Measurements from ENCODE around the gene SLX4. TPM values are rescaled to one million over a fixed set of nuclear protein-coding genes. Genes with fewer than 3 reads are reported as not detected.

Gene SLX4
- polyA plus RNA-seq, 2 of the 4 experiments (the other 2 are of a cell fraction): 3.0 to 5.0 TPM

- ChIA-PET POLR2A (no interaction called here), CTCF (interaction anchor here (1.1 kb wide), 1 partner anchor 23 kb away, joined by 5 read pairs; no protein-coding TSS in a partner anchor)
- Histone ChIP-seq H3K4me3 (no peak overlapping the region), H3K27ac (no peak overlapping the region), H3K9me3 (no peaks in the 10 kb centered on the region), H3K4me1 (no peaks in the 10 kb centered on the region), H3K4me2 (no peak overlapping the region)
- TF ChIP-seq MAX (IDR thresholded peaks at IDR 0.05): no peak
- TF ChIP-seq HMGXB4 (CRISPR knock-in tag; IDR thresholded peaks at IDR 0.05; ENCODE audit: borderline replicate concordance): no peak
- TF ChIP-seq CBX8 (IDR thresholded peaks at IDR 0.05): no peak
- TF ChIP-seq SREBF2 (IDR thresholded peaks at IDR 0.05): no peak
- TF ChIP-seq NR3C1 (IDR thresholded peaks at IDR 0.05): no peak
- no peak for TF ChIP-seq HDAC2 (IDR thresholded peaks at IDR 0.05)
- TF ChIP-seq CBX2 (IDR thresholded peaks at IDR 0.05; ENCODE audit: borderline replicate concordance, low read depth): no peak
- TF ChIP-seq HOXA7 (CRISPR knock-in tag; IDR thresholded peaks at IDR 0.05): no peak
- TF ChIP-seq FOXS1 (CRISPR knock-in tag; IDR thresholded peaks at IDR 0.05): no peak
- no peak for TF ChIP-seq MYC (IDR thresholded peaks at IDR 0.05; ENCODE audit: borderline replicate concordance, low read length)
- TF ChIP-seq CHD2 (IDR thresholded peaks at IDR 0.05; ENCODE audit: low read length, partially characterized antibody): no peak
- TF ChIP-seq MAZ (IDR thresholded peaks at IDR 0.05; ENCODE audit: borderline replicate concordance, low read depth, low read length): no peak
- no peak for TF ChIP-seq JUNB (IDR thresholded peaks at IDR 0.05)
- no peak for TF ChIP-seq ZC3H11A (IDR thresholded peaks at IDR 0.05)
- FAIRE-seq: no peak
- DNase-seq (ENCODE audit: low read depth in 1 of 2, low spot score in 1 of 2): no peak
- WGBS (ENCODE audit: missing lambda C conversion rate): 92% methylated on average over 12 of the region's 12 CpGs
- no peak for ATAC-seq
Observed at GRCh38 chr16:3592559-3592958, 18.8 kb downstream of the SLX4 start.

GRCh38 chr16:3591991-3592390 is 19.4 kb downstream of the SLX4 start:
- ATAC-seq: no peak
- 91% methylated on average over 6 of the region's 6 CpGs for WGBS (ENCODE audit: missing lambda C conversion rate)
- H3K4me2 ChIP-seq: no peak overlapping the region
- no peak for DNase-seq (ENCODE audit: low read depth in 1 of 2, low spot score in 1 of 2)
- no peak for TF ChIP-seq FOXS1 (CRISPR knock-in tag; IDR thresholded peaks at IDR 0.05)
- TF ChIP-seq POLR2AphosphoS2 (conservative IDR thresholded peaks at IDR 0.05; ENCODE audit: low read length): no peak
- TF ChIP-seq CHD4 (IDR thresholded peaks at IDR 0.05; ENCODE audit: borderline replicate concordance): no peak
- no peak for TF ChIP-seq FOSL2 (IDR thresholded peaks at IDR 0.05)
- no peak for TF ChIP-seq FOSL2 (CRISPR knock-in tag; IDR thresholded peaks at IDR 0.05)
- TF ChIP-seq, protein P1, sequence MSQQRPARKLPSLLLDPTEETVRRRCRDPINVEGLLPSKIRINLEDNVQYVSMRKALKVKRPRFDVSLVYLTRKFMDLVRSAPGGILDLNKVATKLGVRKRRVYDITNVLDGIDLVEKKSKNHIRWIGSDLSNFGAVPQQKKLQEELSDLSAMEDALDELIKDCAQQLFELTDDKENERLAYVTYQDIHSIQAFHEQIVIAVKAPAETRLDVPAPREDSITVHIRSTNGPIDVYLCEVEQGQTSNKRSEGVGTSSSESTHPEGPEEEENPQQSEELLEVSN (IDR thresholded peaks at IDR 0.05; ENCODE audit: borderline replicate concordance, low read depth): no peak
- no peak for TF ChIP-seq SMC3 (IDR thresholded peaks at IDR 0.05)
- no peak for TF ChIP-seq PHF8 (IDR thresholded peaks at IDR 0.05; ENCODE audit: borderline replicate concordance, low read depth)
- TF ChIP-seq, protein P2, sequence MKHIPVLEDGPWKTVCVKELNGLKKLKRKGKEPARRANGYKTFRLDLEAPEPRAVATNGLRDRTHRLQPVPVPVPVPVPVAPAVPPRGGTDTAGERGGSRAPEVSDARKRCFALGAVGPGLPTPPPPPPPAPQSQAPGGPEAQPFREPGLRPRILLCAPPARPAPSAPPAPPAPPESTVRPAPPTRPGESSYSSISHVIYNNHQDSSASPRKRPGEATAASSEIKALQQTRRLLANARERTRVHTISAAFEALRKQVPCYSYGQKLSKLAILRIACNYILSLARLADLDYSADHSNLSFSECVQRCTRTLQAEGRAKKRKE (CRISPR knock-in tag; IDR thresholded peaks at IDR 0.05; ENCODE audit: low read depth): no peak
- no peak for TF ChIP-seq TP53 (CRISPR knock-in tag; IDR thresholded peaks at IDR 0.05)
- TF ChIP-seq CTCF (IDR thresholded peaks at IDR 0.05): no peak
- TF ChIP-seq ESRRA (IDR thresholded peaks at IDR 0.05; ENCODE audit: borderline replicate concordance, low read length): no peak
- TF ChIP-seq NPAS2 (CRISPR knock-in tag; IDR thresholded peaks at IDR 0.05; ENCODE audit: borderline replicate concordance): no peak
- TF ChIP-seq MAFK (IDR thresholded peaks at IDR 0.05; ENCODE audit: partially characterized antibody): no peak
- TF ChIP-seq ZNF302 (CRISPR knock-in tag; IDR thresholded peaks at IDR 0.05): no peak
- TF ChIP-seq CHD2 (IDR thresholded peaks at IDR 0.05; ENCODE audit: low read length, partially characterized antibody): no peak
- no peak for TF ChIP-seq POLR2A (IDR thresholded peaks at IDR 0.05; ENCODE audit: low read length)
- TF ChIP-seq HOXA7 (CRISPR knock-in tag; IDR thresholded peaks at IDR 0.05): no peak
- no peak overlapping the region for H3K4me3 ChIP-seq
- H3K4me1 ChIP-seq: no peaks in the 10 kb centered on the region
- H3K27ac ChIP-seq: no peak overlapping the region
- CTCF ChIA-PET: interaction anchor here (1.1 kb wide), 1 partner anchor 22 kb away, joined by 5 read pairs; no protein-coding TSS in a partner anchor
- POLR2A ChIA-PET: no interaction called here
- FAIRE-seq: no peak
- no peaks in the 10 kb centered on the region for H3K9me3 ChIP-seq
